COLO668 (cell line): Measurements from ENCODE around the gene IFT80.
"Not testable (repeated sequence)": the region's sequence is repeated elsewhere in the genome, so short reads cannot be mapped to it uniquely, and the experiment has no call there.

ENCODE experiments used
- DNase-seq: peaks from one replicate; lab custom pipeline; 2025; ENCODE audit not compliant: unreplicated experiment; lab: John Stamatoyannopoulos, UW

IFT80 gene

GRCh38 chr3:160280836-160281235 is 118.2 kb downstream of the IFT80 start:
- no peak for DNase-seq

- no peak for DNase-seq
Measured at GRCh38 chr3:160279657-160280056, 119.4 kb downstream of the IFT80 start.

- no peak for DNase-seq
Measured at GRCh38 chr3:160278210-160278609, 120.8 kb downstream of the IFT80 start.

- no peak for DNase-seq
Measured at GRCh38 chr3:160265088-160265487, 133.9 kb downstream of the IFT80 start.

- no peak for DNase-seq
Measured at GRCh38 chr3:160260587-160261270, 138.3 kb downstream of the IFT80 start.

- no peak for DNase-seq
Measured at GRCh38 chr3:160259589-160259988, 139.4 kb downstream of the IFT80 start.

GRCh38 chr3:160257606-160258005 is 141.4 kb downstream of the IFT80 start:
- DNase-seq, result no peak

GRCh38 chr3:160253298-160253697 is 145.7 kb downstream of the IFT80 start:
- DNase-seq, result no peak

- no peak for DNase-seq
Measured at GRCh38 chr3:160247766-160248165, 151.3 kb downstream of the IFT80 start.

- no peak for DNase-seq
Measured at GRCh38 chr3:160245261-160245800, 153.7 kb downstream of the IFT80 start.

GRCh38 chr3:160240719-160241118 is 158.3 kb downstream of the IFT80 start:
- DNase-seq, result not testable (repeated sequence)

GRCh38 chr3:160232014-160232413 is 167.0 kb downstream of the IFT80 start:
- no peak for DNase-seq

- no peak for DNase-seq
Measured at GRCh38 chr3:160227419-160227818, 171.6 kb downstream of the IFT80 start.

GRCh38 chr3:160226026-160226907 is 172.8 kb downstream of the IFT80 start:
- DNase-seq, result peak; percentile 46

- peak; percentile 78 for DNase-seq
Measured at GRCh38 chr3:160225176-160226025, 173.6 kb downstream of the IFT80 start, which contains the start of gene C3orf80. TSS of gene C3orf80 (plus strand) at chr3:160225422. CDS start at chr3:160225636, 214 bp downstream.

- DNase-seq, result no peak
Measured at GRCh38 chr3:160224811-160225175, 174.2 kb downstream of the IFT80 start.

GRCh38 chr3:160224256-160224655 is 174.8 kb downstream of the IFT80 start:
- no peak for DNase-seq

GRCh38 chr3:160221019-160221418 is 178.0 kb downstream of the IFT80 start:
- DNase-seq, result no peak

GRCh38 chr3:160220038-160220437 is 179.0 kb downstream of the IFT80 start:
- no peak for DNase-seq

- DNase-seq, result no peak
Measured at GRCh38 chr3:160218136-160218535, 180.9 kb downstream of the IFT80 start.

GRCh38 chr3:160217675-160218074 is 181.3 kb downstream of the IFT80 start:
- DNase-seq, result no peak
